IMR-90 (cell line): ENCODE data around the gene CUBN. TPM values are rescaled to one million over a fixed set of nuclear protein-coding genes. Genes with fewer than 3 reads are reported as not detected.

Experiments
- ATAC-seq: fragments of 200-7000 bp; cut with Tn5 transposase; 2 replicates; pipeline ENCODE4 v1.9.1; 2020; ENCODE audit warnings: low read depth, mild to moderate bottlenecking, moderate library complexity
- BruUV-seq: library from RNA; stranded (reverse); fragments of 400-500 nt; replicated peaks from 2 replicates; lab custom pipeline; 2021; lab: Mats Ljungman, UMichigan
- CTCF ChIA-PET: fragments of 300-600 bp; formaldehyde crosslinking; extraction: SDS; loops from one replicate; lab custom pipeline; 2021; ENCODE audit warnings: antibody characterized with exemption; lab: Yijun Ruan, JAX
- POLR2A ChIA-PET: fragments of 300-600 bp; sonication (Branson Sonifier 250); formaldehyde crosslinking; loops from one replicate; lab custom pipeline; 2022; ENCODE audit warnings: antibody characterized with exemption; ENCODE audit not compliant: unreplicated experiment; lab: Charles Lee
- DNase-seq: peaks from one replicate; pipeline ENCODE4 v3.0.0; 2013
- H2AFZ ChIP-seq: replicated peaks from 2 replicates; pipeline ENCODE3; 2013; ENCODE audit warnings: low read length, mild to moderate bottlenecking; ENCODE audit not compliant: poor library complexity
- H2AK5ac ChIP-seq: 2 replicates; pipeline ENCODE4 v1.6.1; 2013; ENCODE audit warnings: low read depth, low read length, inconsistent platforms
- H2AK9ac ChIP-seq: replicated peaks from 2 replicates; pipeline ENCODE3; 2013; ENCODE audit warnings: mild to moderate bottlenecking, low read depth, low read length, moderate library complexity; ENCODE audit not compliant: poor library complexity
- H2BK120ac ChIP-seq: 2 replicates; pipeline ENCODE4 v1.6.1; 2013; ENCODE audit warnings: low read depth, low read length, inconsistent platforms
- H2BK15ac ChIP-seq: 3 replicates; pipeline ENCODE4 v1.6.1; 2013; ENCODE audit warnings: low read depth, low read length, inconsistent platforms
- H2BK20ac ChIP-seq: 2 replicates; pipeline ENCODE4 v1.6.1; 2013; ENCODE audit warnings: low read depth, mild to moderate bottlenecking, inconsistent platforms, low read length, moderate library complexity
- H2BK5ac ChIP-seq: 2 replicates; pipeline ENCODE4 v1.6.1; 2013; ENCODE audit warnings: mild to moderate bottlenecking, low read depth, low read length, inconsistent platforms; ENCODE audit not compliant: poor library complexity, severe bottlenecking
- H3K14ac ChIP-seq: replicated peaks from 2 replicates; pipeline ENCODE4 v1.6.1; 2013; ENCODE audit warnings: low read depth, low read length, inconsistent platforms
- H3K18ac ChIP-seq: 2 replicates; pipeline ENCODE4 v1.6.1; 2013; ENCODE audit warnings: low read depth, low read length, control low read depth
- H3K23ac ChIP-seq: 2 replicates; pipeline ENCODE4 v1.6.1; 2013; ENCODE audit warnings: low read depth, low read length, inconsistent platforms
- H3K27ac ChIP-seq: 2 replicates; pipeline ENCODE4 v1.5.1; 2013; ENCODE audit warnings: mild to moderate bottlenecking, control low read depth, low read length; ENCODE audit not compliant: insufficient read depth
- H3K27me3 ChIP-seq: 2 replicates; pipeline ENCODE4 v1.6.1; 2013; ENCODE audit warnings: low read length; ENCODE audit not compliant: control insufficient read depth, insufficient read depth
- H3K36me3 ChIP-seq: 2 replicates; pipeline ENCODE4 v1.6.1; 2013; ENCODE audit warnings: low read length, mixed read lengths; ENCODE audit not compliant: control insufficient read depth, insufficient read depth
- H3K4ac ChIP-seq: 2 replicates; pipeline ENCODE4 v1.6.1; 2013; ENCODE audit warnings: low read depth, low read length, inconsistent platforms
- H3K4me1 ChIP-seq: 2 replicates; pipeline ENCODE4 v1.6.1; 2013; ENCODE audit warnings: low read length, mixed read lengths; ENCODE audit not compliant: control insufficient read depth, insufficient read depth
- H3K4me2 ChIP-seq: 2 replicates; pipeline ENCODE4 v1.6.1; 2013; ENCODE audit warnings: low read depth, mild to moderate bottlenecking, control low read depth, low read length, moderate library complexity
- H3K4me3 ChIP-seq: 2 replicates; pipeline ENCODE4 v1.5.1; 2013; ENCODE audit warnings: low read depth, mild to moderate bottlenecking, control low read depth, low read length, moderate library complexity; ENCODE audit not compliant: insufficient read depth
- H3K56ac ChIP-seq: 2 replicates; pipeline ENCODE4 v1.6.1; 2013; ENCODE audit warnings: low read length, inconsistent platforms; ENCODE audit not compliant: insufficient read depth; ENCODE audit errors: extremely low read depth
- H3K79me1 ChIP-seq, 2 experiments: 2 replicates each; pipeline ENCODE4 v1.6.1; 2013; ENCODE audit warnings: low read length in 2 of 2, inconsistent platforms in 1 of 2, low read depth in 1 of 2
- H3K9ac ChIP-seq: 2 replicates; pipeline ENCODE4 v1.6.1; 2013; ENCODE audit warnings: low read depth, low read length, control low read depth
- H3K9me1 ChIP-seq: 2 replicates; pipeline ENCODE4 v1.6.1; 2013; ENCODE audit warnings: low read length, inconsistent platforms; ENCODE audit not compliant: insufficient read depth
- H3K9me3 ChIP-seq: 2 replicates; pipeline ENCODE4 v1.6.1; 2013; ENCODE audit warnings: low read length; ENCODE audit not compliant: control insufficient read depth, insufficient read depth
- H4K20me1 ChIP-seq: 2 replicates; pipeline ENCODE4 v1.6.1; 2013; ENCODE audit warnings: low read length, inconsistent platforms; ENCODE audit not compliant: insufficient read depth
- H4K5ac ChIP-seq: 2 replicates; pipeline ENCODE4 v1.6.1; 2013; ENCODE audit warnings: mild to moderate bottlenecking, low read depth, low read length, control low read depth
- H4K8ac ChIP-seq, 2 experiments: 2 replicates each; pipeline ENCODE4 v1.6.1; 2013; ENCODE audit warnings: low read depth in 2 of 2, low read length in 2 of 2, control low read depth in 1 of 2, inconsistent platforms in 1 of 2
- H4K91ac ChIP-seq: 2 replicates; pipeline ENCODE4 v1.6.1; 2013; ENCODE audit warnings: low read depth, low read length, inconsistent platforms; ENCODE audit not compliant: insufficient read depth
- MAZ ChIP-seq: IDR thresholded peaks from 2 replicates; pipeline ENCODE4 v1.6.1; 2012; ENCODE audit warnings: low read depth, mild to moderate bottlenecking, low read length, improper control_type of control experiment, moderate library complexity, borderline replicate concordance
- POLR2A ChIP-seq: IDR thresholded peaks from 2 replicates; pipeline ENCODE4 v1.6.1; 2012; ENCODE audit warnings: mild to moderate bottlenecking, low read depth, low read length
- dilution Hi-C: fragments of 300-500 bp; cut with HindIII; formaldehyde crosslinking; loops from one replicate; pipeline ENCODE4 v1.14.3; 2018; ENCODE audit warnings: low sequenced_read_pairs; ENCODE audit not compliant: unreplicated experiment
- in situ Hi-C: fragments of 300-500 bp; cut with MboI; formaldehyde crosslinking; loops from 3 replicates; pipeline ENCODE4 v1.14.3; 2019; ENCODE audit warnings: low sequenced_read_pairs, inconsistent platforms, mixed read lengths
- intact Hi-C: fragments of 100-400 bp; cut with micrococcal nuclease; formaldehyde crosslinking; loops from 2 replicates; pipeline ENCODE4 v1.10.0; 2022
- polyA plus RNA-seq, 3 experiments: library from polyadenylated mRNA; depleted of rRNA; stranded (reverse); fragments of >200 nt; gene quantifications; 2 replicates each; pipeline ENCODE4 v1.2.3, GENCODE V29; 2012; ENCODE audit warnings: low replicate concordance in 1 of 3
- total RNA-seq: library from RNA; depleted of rRNA; stranded (reverse); fragments of >200 nt; gene quantifications from 2 replicates; pipeline ENCODE4 v1.2.3, GENCODE V29; 2012
- TF ChIP-seq, protein P1 (sequence below): fragments of 150-350 bp; IDR thresholded peaks from 2 replicates; pipeline ENCODE4 v1.6.1; 2016; ENCODE audit warnings: low read depth, mild to moderate bottlenecking, low read length, moderate library complexity, borderline replicate concordance

Gene CUBN
- total and polyA plus RNA-seq, 2 of the 4 experiments (the other 2 are of a cell fraction) = 0.19 to 0.54 TPM

DNA sequence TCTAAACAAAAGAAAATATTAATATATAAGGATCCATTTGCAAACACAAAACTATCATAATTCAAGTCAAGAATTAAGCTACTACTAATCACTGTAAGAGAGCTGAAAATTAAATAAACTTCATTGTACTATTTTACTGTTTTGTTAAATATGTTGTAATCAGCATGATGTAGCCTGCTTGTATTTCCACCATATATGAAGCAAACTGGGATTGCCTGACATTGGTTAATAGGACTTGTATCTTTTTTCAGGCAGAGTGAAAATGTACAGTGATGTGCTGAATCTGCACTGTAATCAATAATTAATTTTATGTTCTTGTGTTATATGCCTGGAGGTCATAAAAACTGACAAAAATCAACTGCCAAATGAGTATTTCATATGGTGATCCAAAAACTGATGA lies 46.5 kb upstream of the CUBN start:
- Histone ChIP-seq H4K20me1 (no peaks in the 10 kb centered on the region), H3K36me3 (no peaks in the 10 kb centered on the region; the same call in 1 of the 2 replicates), H3K4me1 (peaks cover 9% of the 10 kb centered on the region), H2AK5ac (no peak overlapping the region), H3K56ac (no peak overlapping the region), H3K79me1 (peaks cover 0 to 7% of the 10 kb centered on the region in 2 experiments; a peak in 1 of 4 replicates), H3K27ac (no peak overlapping the region), H2AK9ac (no peak overlapping the region), H3K4me3 (no peak overlapping the region), H3K9ac (no peak overlapping the region), H2BK120ac (no peak overlapping the region), H4K8ac (no peak overlapping the region; a peak in 1 of 4 replicates), H3K4me2 (no peak overlapping the region), H3K14ac (no peak overlapping the region), H4K5ac (no peak overlapping the region), H3K23ac (no peak overlapping the region), H3K9me3 (no peaks in the 10 kb centered on the region), H2AFZ (no peak overlapping the region), H3K18ac (no peak overlapping the region), H2BK15ac (no peak overlapping the region), H3K27me3 (no peaks in the 10 kb centered on the region), H4K91ac (no peak overlapping the region), H3K9me1 (peaks cover 4% of the 10 kb centered on the region), H3K4ac (no peak overlapping the region), H2BK20ac (no peak overlapping the region; the same call in 1 of the 2 replicates), H2BK5ac (no peak overlapping the region)
- ChIA-PET POLR2A (no interaction called here), CTCF (no interaction called here)
- BruUV-seq = no TSS peak
- dilution Hi-C loops (no loop called here), intact Hi-C loops (no loop called here), in situ Hi-C loops (no loop called here)
- DNase-seq (no peak), ATAC-seq (no peak)
- TF ChIP-seq POLR2A = no peak
- TF ChIP-seq, protein P1, sequence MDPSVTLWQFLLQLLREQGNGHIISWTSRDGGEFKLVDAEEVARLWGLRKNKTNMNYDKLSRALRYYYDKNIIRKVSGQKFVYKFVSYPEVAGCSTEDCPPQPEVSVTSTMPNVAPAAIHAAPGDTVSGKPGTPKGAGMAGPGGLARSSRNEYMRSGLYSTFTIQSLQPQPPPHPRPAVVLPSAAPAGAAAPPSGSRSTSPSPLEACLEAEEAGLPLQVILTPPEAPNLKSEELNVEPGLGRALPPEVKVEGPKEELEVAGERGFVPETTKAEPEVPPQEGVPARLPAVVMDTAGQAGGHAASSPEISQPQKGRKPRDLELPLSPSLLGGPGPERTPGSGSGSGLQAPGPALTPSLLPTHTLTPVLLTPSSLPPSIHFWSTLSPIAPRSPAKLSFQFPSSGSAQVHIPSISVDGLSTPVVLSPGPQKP = no peak
- TF ChIP-seq MAZ = no peak
